HG03280 (cell line): Measurements from ENCODE around the gene CUEDC2.

ENCODE experiments used
- ATAC-seq: cut with Tn5 transposase; IDR thresholded peaks from one replicate; pipeline ENCODE4 v1.9.1; 2021; ENCODE audit warnings: mild to moderate bottlenecking, moderate library complexity; ENCODE audit not compliant: unreplicated experiment

Gene CUEDC2

DNA sequence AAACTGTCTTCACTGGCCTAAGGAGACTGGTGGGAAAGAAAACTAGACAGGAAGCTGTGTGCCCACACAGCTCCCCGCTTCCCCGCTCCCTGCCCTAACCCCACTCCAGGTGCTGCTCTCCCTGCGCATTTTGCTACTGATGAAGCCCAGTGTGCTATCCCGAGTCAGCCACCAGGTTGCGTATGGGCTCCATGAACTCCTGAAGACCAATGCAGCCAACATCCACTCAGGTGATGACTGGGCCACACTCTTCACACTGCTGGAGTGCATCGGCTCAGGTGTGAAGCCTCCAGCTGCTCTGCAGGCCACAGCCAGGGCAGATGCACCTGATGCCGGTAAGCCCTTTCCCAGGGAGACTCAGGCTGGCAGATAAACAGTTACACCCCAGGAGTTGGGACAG, 57.1 kb downstream of the CUEDC2 start:
- no peak for ATAC-seq
